ENCODE results near the gene SHISAL1.

Gene SHISAL1

GRCh38 chr22:44276041-44276440 is 36.7 kb downstream of the SHISAL1 start:
- DNase-seq, result no peak

GRCh38 chr22:44275631-44275995 is 37.1 kb downstream of the SHISAL1 start:
- no peak for DNase-seq

- no peak for DNase-seq
These were observed 37.7 kb downstream of the SHISAL1 start for GRCh38 chr22:44274918-44275630.

GRCh38 chr22:44273175-44273574 is 39.6 kb downstream of the SHISAL1 start:
- DNase-seq, result no peak

GRCh38 chr22:44272401-44272771 is 40.4 kb downstream of the SHISAL1 start:
- DNase-seq, result no peak

GRCh38 chr22:44271732-44272400 is 40.9 kb downstream of the SHISAL1 start:
- no peak for DNase-seq

GRCh38 chr22:44271010-44271500 is 41.7 kb downstream of the SHISAL1 start:
- DNase-seq, result no peak

- DNase-seq, result no peak
These were observed 42.2 kb downstream of the SHISAL1 start for GRCh38 chr22:44270556-44270880.

GRCh38 chr22:44269757-44270555 is 42.8 kb downstream of the SHISAL1 start:
- no peak for DNase-seq

- DNase-seq, result no peak
These were observed 43.6 kb downstream of the SHISAL1 start for GRCh38 chr22:44269117-44269498.

GRCh38 chr22:44268431-44269116 is 44.2 kb downstream of the SHISAL1 start:
- no peak for DNase-seq

- no peak for DNase-seq
These were observed 44.9 kb downstream of the SHISAL1 start for GRCh38 chr22:44267856-44268255.

GRCh38 chr22:44266796-44267760 is 45.7 kb downstream of the SHISAL1 start:
- no peak for DNase-seq

- DNase-seq, result no peak
These were observed 49.2 kb downstream of the SHISAL1 start for GRCh38 chr22:44263547-44263946.

- no peak for DNase-seq
These were observed 50.7 kb downstream of the SHISAL1 start for GRCh38 chr22:44261861-44262595.

GRCh38 chr22:44261164-44261860 is 51.4 kb downstream of the SHISAL1 start:
- no peak for DNase-seq

GRCh38 chr22:44260216-44261035 is 52.3 kb downstream of the SHISAL1 start:
- no peak for DNase-seq

- DNase-seq, result no peak
These were observed 53.2 kb downstream of the SHISAL1 start for GRCh38 chr22:44259366-44260215.
